ENCODE measurements around the gene TDP1. TPM values are rescaled to one million over a fixed set of nuclear protein-coding genes. Genes with fewer than 3 reads are reported as not detected.
"Not testable (repeated sequence)": the region's sequence is repeated elsewhere in the genome, so short reads cannot be mapped to it uniquely, and the experiment has no call there.

The TDP1 gene
- total and polyA plus RNA-seq, 10 donors: 5.9 to 31.2 (median 24.2) TPM

DNA sequence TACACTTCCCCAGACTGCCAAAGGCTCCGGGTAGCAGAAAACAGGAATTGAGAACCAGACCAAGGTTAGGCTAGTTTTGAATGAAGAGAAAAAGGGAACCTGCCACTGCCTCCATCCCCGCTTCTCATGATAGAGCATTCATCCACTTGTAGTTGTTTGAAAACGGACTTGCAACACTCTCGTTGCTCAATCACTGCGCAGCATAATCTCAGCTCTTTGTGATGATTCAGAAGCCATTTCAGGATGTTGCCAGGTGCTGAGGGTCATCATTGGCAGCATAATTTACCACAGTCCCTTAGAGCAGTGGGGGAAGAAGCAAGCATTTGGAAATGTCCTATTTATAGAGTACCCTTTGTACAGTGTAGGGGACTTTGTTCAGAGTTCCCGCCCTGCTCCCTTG is 131.7 kb downstream of the TDP1 start:
- Histone ChIP-seq H3K27me3 (replicated peaks in 1 of 7) (peaks cover 0 to 16% (median 0%) of the 10 kb centered on the region in 7 donors), H3K9me3 (no peaks in the 10 kb centered on the region), H3K36me3 (no peaks in the 10 kb centered on the region), H3K4me1 (peaks cover 0 to 5% (median 0%) of the 10 kb centered on the region in 6 donors), H3K4me3 (no peak overlapping the region), H3K27ac (peak overlapping the region in 1 of 8 donors; percentile 26)
- TF ChIP-seq, protein P1, sequence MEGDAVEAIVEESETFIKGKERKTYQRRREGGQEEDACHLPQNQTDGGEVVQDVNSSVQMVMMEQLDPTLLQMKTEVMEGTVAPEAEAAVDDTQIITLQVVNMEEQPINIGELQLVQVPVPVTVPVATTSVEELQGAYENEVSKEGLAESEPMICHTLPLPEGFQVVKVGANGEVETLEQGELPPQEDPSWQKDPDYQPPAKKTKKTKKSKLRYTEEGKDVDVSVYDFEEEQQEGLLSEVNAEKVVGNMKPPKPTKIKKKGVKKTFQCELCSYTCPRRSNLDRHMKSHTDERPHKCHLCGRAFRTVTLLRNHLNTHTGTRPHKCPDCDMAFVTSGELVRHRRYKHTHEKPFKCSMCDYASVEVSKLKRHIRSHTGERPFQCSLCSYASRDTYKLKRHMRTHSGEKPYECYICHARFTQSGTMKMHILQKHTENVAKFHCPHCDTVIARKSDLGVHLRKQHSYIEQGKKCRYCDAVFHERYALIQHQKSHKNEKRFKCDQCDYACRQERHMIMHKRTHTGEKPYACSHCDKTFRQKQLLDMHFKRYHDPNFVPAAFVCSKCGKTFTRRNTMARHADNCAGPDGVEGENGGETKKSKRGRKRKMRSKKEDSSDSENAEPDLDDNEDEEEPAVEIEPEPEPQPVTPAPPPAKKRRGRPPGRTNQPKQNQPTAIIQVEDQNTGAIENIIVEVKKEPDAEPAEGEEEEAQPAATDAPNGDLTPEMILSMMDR (IDR thresholded peaks at IDR 0.05 in 8 of 11, conservative IDR thresholded peaks at IDR 0.05 in 3 of 11): no peak
- TF ChIP-seq POLR2AphosphoS5 (IDR thresholded peaks at IDR 0.05): peak in 1 of 3 donors; percentile 51
- no peak for DNase-seq
- 35 to 55% (median 42%) methylated on average over 6 of the region's 6 CpGs for WGBS, 5 donors
- intact Hi-C loops (cut with DNase I; ENCODE audit: low total_unique reads): no loop called here

DNA sequence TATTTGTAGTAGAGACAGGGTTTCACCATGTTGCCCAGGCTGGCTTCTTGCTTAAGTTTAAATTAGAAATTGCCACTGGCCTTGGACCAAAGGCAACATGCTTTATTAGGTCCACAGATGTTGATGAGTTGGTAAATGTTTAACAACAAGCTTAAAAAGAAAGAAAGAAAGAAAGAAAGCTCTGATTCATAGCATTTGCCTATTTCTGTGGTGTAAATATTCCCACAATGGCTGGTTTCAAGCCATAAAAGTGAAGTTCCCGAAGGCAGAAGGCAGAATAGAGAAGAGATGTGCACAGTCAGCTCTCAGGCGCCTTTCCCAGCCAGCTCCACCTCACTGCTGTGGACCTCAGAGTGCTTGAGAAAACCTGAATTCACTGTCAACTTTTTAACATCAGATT is 132.4 kb downstream of the TDP1 start:
- Histone ChIP-seq H3K36me3 (no peaks in the 10 kb centered on the region), H3K4me3 (no peak overlapping the region), H3K9me3 (no peaks in the 10 kb centered on the region), H3K4me1 (peaks cover 0 to 5% (median 0%) of the 10 kb centered on the region in 6 donors), H3K27ac (no peak overlapping the region), H3K27me3 (replicated peaks in 1 of 7) (peaks cover 0 to 17% (median 0%) of the 10 kb centered on the region in 7 donors)
- intact Hi-C loops (cut with DNase I; ENCODE audit: low total_unique reads): no loop called here
- TF ChIP-seq, protein P1 (IDR thresholded peaks at IDR 0.05 in 8 of 11, conservative IDR thresholded peaks at IDR 0.05 in 3 of 11): no peak
- TF ChIP-seq POLR2AphosphoS5 (IDR thresholded peaks at IDR 0.05) (no peak), POLR2A (IDR thresholded peaks at IDR 0.05) (no peak)
- 75 to 89% (median 80%) methylated on average over 2 of the region's 2 CpGs for WGBS, 5 donors
- no peak for DNase-seq

DNA sequence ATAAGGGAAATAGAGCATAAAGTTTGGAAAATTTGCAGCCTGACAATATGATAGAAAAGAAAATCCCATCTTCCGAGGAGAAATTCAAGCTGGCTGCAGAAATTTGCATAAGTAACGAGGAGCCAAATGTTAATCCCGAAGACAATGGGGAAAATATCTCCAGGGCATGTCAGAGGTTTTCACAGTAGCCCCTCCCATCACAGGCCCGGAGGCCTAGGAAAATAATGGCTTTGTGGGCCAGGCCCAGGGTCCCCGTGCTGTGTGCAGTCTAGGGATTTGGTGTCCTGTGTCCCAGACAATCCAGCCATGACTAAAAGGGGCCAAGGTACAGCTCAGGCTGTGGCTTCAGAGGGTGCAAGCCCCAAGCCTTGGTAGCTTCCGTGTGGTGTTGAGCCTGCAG is 133.8 kb downstream of the TDP1 start:
- 55 to 67% (median 57%) methylated on average over 6 of the region's 6 CpGs for WGBS, 5 donors
- DNase-seq; intact Hi-C loops (cut with DNase I; ENCODE audit: low total_unique reads): not testable (repeated sequence)

DNA sequence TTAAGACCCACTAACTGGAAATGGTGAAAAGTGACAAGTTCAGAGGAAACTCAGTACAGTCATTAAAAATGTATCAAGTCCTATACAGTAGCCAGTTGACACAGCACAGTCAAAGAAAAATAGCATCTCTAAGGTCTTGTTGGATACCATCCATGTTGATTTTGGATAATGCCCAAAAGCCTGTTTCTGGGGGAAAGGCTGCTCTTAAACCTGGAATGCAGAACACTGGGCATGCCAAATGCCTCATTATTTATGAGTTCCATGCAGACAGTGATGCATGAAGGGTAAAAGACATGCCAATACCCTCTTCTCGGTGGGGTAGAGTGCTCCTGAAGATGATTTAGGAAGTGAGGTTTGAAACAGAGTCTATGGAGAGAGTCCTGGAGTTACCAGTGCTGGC is 135.7 kb downstream of the TDP1 start:
- Histone ChIP-seq H3K27me3 (replicated peaks in 1 of 7) (peaks cover 0 to 24% (median 0%) of the 10 kb centered on the region in 7 donors), H3K4me3 (no peak overlapping the region), H3K36me3 (no peaks in the 10 kb centered on the region), H3K9me3 (no peaks in the 10 kb centered on the region), H3K27ac (no peak overlapping the region), H3K4me1 (peaks cover 0 to 5% (median 0%) of the 10 kb centered on the region in 6 donors)
- TF ChIP-seq POLR2AphosphoS5 (IDR thresholded peaks at IDR 0.05) (no peak), POLR2A (IDR thresholded peaks at IDR 0.05) (no peak)
- TF ChIP-seq, protein P1 (IDR thresholded peaks at IDR 0.05 in 8 of 11, conservative IDR thresholded peaks at IDR 0.05 in 3 of 11): no peak
- 16 to 69% (median 62%) methylated on average over 1 of the region's 1 CpG for WGBS, 5 donors
- intact Hi-C loops (cut with DNase I; ENCODE audit: low total_unique reads): no loop called here
- no peak for DNase-seq

More for the DNA sequence above, 133.8 kb downstream of the TDP1 start:
- not testable (repeated sequence) for H3K4me1 ChIP-seq, H3K36me3 ChIP-seq, H3K9me3 ChIP-seq, H3K27ac ChIP-seq, H3K4me3 ChIP-seq
- peaks cover 0 to 24% (median 0%) of the 10 kb centered on the region in 7 donors for H3K27me3 ChIP-seq (replicated peaks in 1 of 7)

All from spleen (tissue), 11 donors.